H9 (cell line): Measurements from ENCODE around the gene CTRB2. TPM values are rescaled to one million over a fixed set of nuclear protein-coding genes. Genes with fewer than 3 reads are reported as not detected.

Experiments used
- DNase-seq: peaks from one replicate; pipeline ENCODE4 v3.0.0-alpha.2; 2017
- H2AFZ ChIP-seq: one replicate; pipeline ENCODE4 v1.6.1; 2013; ENCODE audit warnings: mild to moderate bottlenecking, low read length, control low read depth, moderate library complexity
- H2AK5ac ChIP-seq: 2 replicates; pipeline ENCODE4 v1.6.1; 2013; ENCODE audit warnings: low read length, control low read depth, mixed read lengths; ENCODE audit not compliant: insufficient read length
- H2BK120ac ChIP-seq: one replicate; pipeline ENCODE4 v1.6.1; 2013; ENCODE audit warnings: low read depth, mild to moderate bottlenecking, low read length, control low read depth, inconsistent platforms; ENCODE audit not compliant: poor library complexity, severe bottlenecking
- H2BK12ac ChIP-seq: 2 replicates; pipeline ENCODE4 v1.6.1; 2013; ENCODE audit warnings: low read length, control low read depth, mixed read lengths, low read depth; ENCODE audit not compliant: insufficient read length
- H2BK15ac ChIP-seq: 2 replicates; pipeline ENCODE4 v1.6.1; 2013; ENCODE audit warnings: low read depth, low read length, control low read depth
- H2BK20ac ChIP-seq: one replicate; pipeline ENCODE4 v1.6.1; 2013; ENCODE audit warnings: low read depth, mild to moderate bottlenecking, low read length, control low read depth, inconsistent platforms; ENCODE audit not compliant: poor library complexity, severe bottlenecking
- H2BK5ac ChIP-seq: 2 replicates; pipeline ENCODE4 v1.6.1; 2013; ENCODE audit warnings: low read length, control low read depth, mixed read lengths; ENCODE audit not compliant: insufficient read length
- H3K14ac ChIP-seq: 2 replicates; pipeline ENCODE4 v1.6.1; 2013; ENCODE audit warnings: low read length, control low read depth; ENCODE audit not compliant: insufficient read depth
- H3K18ac ChIP-seq: 2 replicates; pipeline ENCODE4 v1.6.1; 2013; ENCODE audit warnings: low read depth, mild to moderate bottlenecking, mixed read lengths, low read length, control low read depth; ENCODE audit not compliant: insufficient read length
- H3K23ac ChIP-seq: 2 replicates; pipeline ENCODE4 v1.6.1; 2013; ENCODE audit warnings: low read length, control low read depth, mixed read lengths, low read depth; ENCODE audit not compliant: insufficient read length
- H3K23me2 ChIP-seq: 2 replicates; pipeline ENCODE4 v1.6.1; 2013; ENCODE audit warnings: low read depth, mild to moderate bottlenecking, mixed read lengths, low read length, control low read depth; ENCODE audit not compliant: insufficient read length, poor library complexity, severe bottlenecking
- H3K27ac ChIP-seq: 2 replicates; pipeline ENCODE4 v1.5.1; 2013; ENCODE audit warnings: low read length, control low read depth, mixed read lengths, low read depth; ENCODE audit not compliant: insufficient read length
- H3K27me3 ChIP-seq: 2 replicates; pipeline ENCODE4 v1.6.1; 2013; ENCODE audit warnings: low read length, control low read depth, inconsistent platforms; ENCODE audit not compliant: insufficient read depth
- H3K4ac ChIP-seq: 2 replicates; pipeline ENCODE4 v1.6.1; 2013; ENCODE audit warnings: low read depth, mild to moderate bottlenecking, control low read depth, inconsistent platforms, low read length, moderate library complexity
- H3K4me1 ChIP-seq: 2 replicates; pipeline ENCODE4 v1.6.1; 2013; ENCODE audit warnings: low read length, control low read depth, inconsistent platforms; ENCODE audit not compliant: insufficient read depth
- H3K4me2 ChIP-seq: 2 replicates; pipeline ENCODE4 v1.6.1; 2013; ENCODE audit warnings: low read length, control low read depth, mixed read lengths; ENCODE audit not compliant: insufficient read length, insufficient read depth
- H3K56ac ChIP-seq: 2 replicates; pipeline ENCODE4 v1.6.1; 2013; ENCODE audit warnings: low read depth, mild to moderate bottlenecking, mixed read lengths, low read length, control low read depth; ENCODE audit not compliant: insufficient read length
- H3K79me1 ChIP-seq: 2 replicates; pipeline ENCODE4 v1.6.1; 2013; ENCODE audit warnings: low read depth, mild to moderate bottlenecking, moderate library complexity, low read length, control low read depth, inconsistent platforms; ENCODE audit not compliant: insufficient read depth, poor library complexity, severe bottlenecking
- H3K79me2 ChIP-seq: 2 replicates; pipeline ENCODE4 v1.6.1; 2013; ENCODE audit warnings: low read length, control low read depth, inconsistent platforms; ENCODE audit not compliant: insufficient read depth
- H3K9ac ChIP-seq: 2 replicates; pipeline ENCODE4 v1.6.1; 2013; ENCODE audit warnings: low read length, control low read depth, mixed read lengths; ENCODE audit not compliant: insufficient read length; ENCODE audit errors: extremely low read depth
- H3K9me3 ChIP-seq: one replicate; pipeline ENCODE4 v1.6.1; 2013; ENCODE audit warnings: low read depth, low read length, inconsistent platforms; ENCODE audit not compliant: control insufficient read depth
- H3T11ph ChIP-seq: one replicate; pipeline ENCODE4 v1.6.1; 2013; ENCODE audit warnings: mild to moderate bottlenecking, low read length, control low read depth, inconsistent platforms
- H4K20me1 ChIP-seq: one replicate; pipeline ENCODE4 v1.6.1; 2013; ENCODE audit not compliant: control insufficient read depth, insufficient read length, insufficient read depth
- H4K5ac ChIP-seq: 2 replicates; pipeline ENCODE4 v1.6.1; 2013; ENCODE audit warnings: low read depth, mild to moderate bottlenecking, mixed read lengths, low read length, control low read depth; ENCODE audit not compliant: insufficient read length
- H4K8ac ChIP-seq: replicated peaks from 2 replicates; pipeline ENCODE4 v1.6.1; 2013; ENCODE audit warnings: low read length, control low read depth, mixed read lengths, low read depth; ENCODE audit not compliant: insufficient read length
- H4K91ac ChIP-seq: 2 replicates; pipeline ENCODE4 v1.6.1; 2013; ENCODE audit warnings: low read depth, mild to moderate bottlenecking, moderate library complexity, mixed read lengths, low read length, control low read depth; ENCODE audit not compliant: insufficient read length
- H3K27ac Mint-ChIP-seq, 3 experiments: 2 replicates in 2 of 3; 3 replicates in 1 of 3; pipeline ENCODE4 v1.8.0; 2020 to 2021; ENCODE audit warnings: mixed read lengths in 3 of 3, mild to moderate bottlenecking in 1 of 3, moderate library complexity in 1 of 3
- H3K27me3 Mint-ChIP-seq: 2 replicates; pipeline ENCODE4 v1.8.0; 2021; ENCODE audit warnings: low read depth, mild to moderate bottlenecking, moderate library complexity, mixed read lengths
- H3K36me3 Mint-ChIP-seq, 3 experiments: 2 replicates in 2 of 3; 3 replicates in 1 of 3; pipeline ENCODE4 v1.8.0; 2020 to 2021; ENCODE audit warnings: low read depth in 3 of 3, mixed read lengths in 3 of 3; ENCODE audit not compliant: insufficient read depth in 1 of 3
- H3K4me1 Mint-ChIP-seq, 2 experiments: 2 replicates each; pipeline ENCODE4 v1.8.0; 2020; ENCODE audit warnings: mixed read lengths in 2 of 2
- H3K4me3 Mint-ChIP-seq, 2 experiments: 2 replicates in 1 of 2; 3 replicates in 1 of 2; pipeline ENCODE4 v1.8.0; 2020 to 2021; ENCODE audit warnings: mild to moderate bottlenecking in 2 of 2, mixed read lengths in 2 of 2, moderate library complexity in 1 of 2
- H3K9me3 Mint-ChIP-seq, 2 experiments: 2 replicates in 1 of 2; 3 replicates in 1 of 2; pipeline ENCODE4 v1.8.0; 2020; ENCODE audit warnings: mild to moderate bottlenecking in 2 of 2, mixed read lengths in 2 of 2, moderate library complexity in 1 of 2
- WGBS: extraction: QIAGEN DNeasy Blood & Tissue Kit; methylation state at CpG from one replicate; pipeline ENCODE4 v1.1.7; 2013; ENCODE audit warnings: missing lambda C conversion rate, low lambda C conversion rate, mixed read lengths; ENCODE audit not compliant: insufficient read length; ENCODE audit errors: extremely low coverage; 5-methylcytosine and 5-hydroxymethylcytosine counted together
- total RNA-seq: library from RNA; stranded (reverse); gene quantifications from 2 replicates; pipeline ENCODE4 v1.2.1, GENCODE V29; 2021
- TF ChIP-seq, protein P1 (sequence below): fragments of 200-600 bp; sonication (generic); conservative IDR thresholded peaks from 3 replicates; pipeline ENCODE4 v1.8.0; 2021; ENCODE audit warnings: antibody characterized with exemption, mild to moderate bottlenecking

Gene CTRB2
- total RNA-seq, 1 experiment from 2014 or later: not detected

DNA sequence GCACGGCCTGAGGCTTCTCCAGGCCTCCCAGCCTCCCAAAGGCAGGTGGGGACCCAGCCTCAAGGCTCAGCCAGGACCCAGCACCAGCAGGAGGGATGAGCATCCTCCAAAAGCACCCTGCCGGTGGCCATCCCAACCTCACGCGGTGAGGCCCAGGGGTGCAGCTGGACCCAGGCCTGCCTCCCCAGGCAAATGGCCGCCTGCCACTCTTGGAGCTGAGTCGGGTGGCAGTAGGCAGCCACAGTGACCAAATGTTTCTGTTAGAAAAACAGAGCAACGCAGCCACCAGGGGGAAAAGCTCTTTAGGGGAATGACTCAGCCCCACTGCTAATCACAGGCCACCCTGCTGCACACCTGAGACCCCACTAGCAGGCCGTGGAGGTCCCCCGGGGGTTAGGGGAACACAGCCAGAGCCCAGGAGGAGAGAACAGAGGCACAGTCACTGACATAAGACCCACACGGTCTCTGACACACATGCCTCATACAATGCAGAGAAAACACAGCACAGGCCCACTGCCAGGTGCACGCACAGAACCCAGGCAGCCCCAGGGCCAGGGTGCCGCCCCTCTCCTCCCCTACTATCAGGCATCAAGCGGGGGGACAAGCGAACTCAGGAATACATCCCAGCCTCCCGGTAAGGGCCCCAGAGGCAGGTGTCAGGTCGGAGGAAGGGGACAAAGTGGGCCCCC, 32.0 kb upstream of the CTRB2 start:
- TF ChIP-seq, protein P1, sequence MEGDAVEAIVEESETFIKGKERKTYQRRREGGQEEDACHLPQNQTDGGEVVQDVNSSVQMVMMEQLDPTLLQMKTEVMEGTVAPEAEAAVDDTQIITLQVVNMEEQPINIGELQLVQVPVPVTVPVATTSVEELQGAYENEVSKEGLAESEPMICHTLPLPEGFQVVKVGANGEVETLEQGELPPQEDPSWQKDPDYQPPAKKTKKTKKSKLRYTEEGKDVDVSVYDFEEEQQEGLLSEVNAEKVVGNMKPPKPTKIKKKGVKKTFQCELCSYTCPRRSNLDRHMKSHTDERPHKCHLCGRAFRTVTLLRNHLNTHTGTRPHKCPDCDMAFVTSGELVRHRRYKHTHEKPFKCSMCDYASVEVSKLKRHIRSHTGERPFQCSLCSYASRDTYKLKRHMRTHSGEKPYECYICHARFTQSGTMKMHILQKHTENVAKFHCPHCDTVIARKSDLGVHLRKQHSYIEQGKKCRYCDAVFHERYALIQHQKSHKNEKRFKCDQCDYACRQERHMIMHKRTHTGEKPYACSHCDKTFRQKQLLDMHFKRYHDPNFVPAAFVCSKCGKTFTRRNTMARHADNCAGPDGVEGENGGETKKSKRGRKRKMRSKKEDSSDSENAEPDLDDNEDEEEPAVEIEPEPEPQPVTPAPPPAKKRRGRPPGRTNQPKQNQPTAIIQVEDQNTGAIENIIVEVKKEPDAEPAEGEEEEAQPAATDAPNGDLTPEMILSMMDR: peak; percentile 32; the same call in 1 of the 3 replicates
- Histone ChIP-seq H3K23me2 (no peaks in the 10 kb centered on the region), H2BK5ac (no peak overlapping the region), H2BK12ac (no peak overlapping the region), H3K4me1 (no peaks in the 10 kb centered on the region), H2BK15ac (no peak overlapping the region), H3K14ac (no peak overlapping the region), H3K27ac (no peak overlapping the region), H4K91ac (no peak overlapping the region), H3K9ac (no peak overlapping the region), H3K4me2 (no peak overlapping the region), H3K4ac (no peak overlapping the region), H3K79me2 (peaks cover 12% of the 10 kb centered on the region; the same call in 1 of the 2 replicates), H2AK5ac (no peak overlapping the region), H3K18ac (no peak overlapping the region), H3T11ph (no peak overlapping the region), H3K23ac (no peak overlapping the region), H2BK120ac (no peak overlapping the region), H4K8ac (no peak overlapping the region), H3K27me3 (no peaks in the 10 kb centered on the region), H2BK20ac (no peak overlapping the region), H3K56ac (no peak overlapping the region), H3K9me3 (no peaks in the 10 kb centered on the region), H4K5ac (no peak overlapping the region), H3K79me1 (peaks cover 3% of the 10 kb centered on the region), H2AFZ (no peak overlapping the region), H4K20me1 (no peaks in the 10 kb centered on the region)
- no peaks in the 10 kb centered on the region for H3K27me3 Mint-ChIP-seq
- H3K9me3 Mint-ChIP-seq: no peaks in the 10 kb centered on the region
- peak; percentile 31 for DNase-seq
- H3K36me3 Mint-ChIP-seq: peaks cover 39 to 64% (median 59%) of the 10 kb centered on the region in 3 experiments; a peak in 6 of 7 replicates
- peaks cover 8 to 21% of the 10 kb centered on the region in 2 experiments for H3K4me1 Mint-ChIP-seq
- no CpG with 5 or more reads among the region's 16 CpGs for WGBS
- peak overlapping the region in 2 of 3 experiments; percentile 84 to 97; a peak in 4 of 7 replicates for H3K27ac Mint-ChIP-seq
- no peak overlapping the region for H3K4me3 Mint-ChIP-seq
